ENCODE measurements around the gene GDPD1.

GDPD1 gene

DNA sequence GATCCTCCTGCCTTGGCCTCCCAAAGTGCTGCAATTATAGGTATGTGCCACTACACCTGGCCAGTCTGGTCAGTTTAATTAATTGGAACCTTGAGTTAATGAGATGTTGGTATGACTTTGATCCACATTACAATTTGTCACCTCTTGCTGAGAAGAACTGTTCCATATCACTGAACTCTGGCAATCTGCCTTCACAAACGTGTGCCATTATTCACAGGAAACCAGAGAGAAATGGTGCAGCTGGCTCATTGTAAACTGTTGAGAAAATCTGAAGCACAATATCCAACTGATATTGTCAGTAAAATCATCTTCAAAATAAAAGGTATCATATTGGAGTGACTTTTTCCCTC lies 71.8 kb downstream of the GDPD1 start:
- Histone ChIP-seq H2BK12ac (ENCODE audit: low read length) (no peak overlapping the region), H3K27me3 (ENCODE audit: insufficient read depth, low read length) (no peaks in the 10 kb centered on the region), H3K4ac (ENCODE audit: low read depth, low read length) (no peak overlapping the region), H3K9me3 (ENCODE audit: insufficient read depth, low read depth, low read length) (no peaks in the 10 kb centered on the region), H4K12ac (ENCODE audit: low read depth, low read length) (no peak overlapping the region), H4K91ac (ENCODE audit: low read depth, low read length) (no peak overlapping the region), H3K14ac (ENCODE audit: low read length) (no peak overlapping the region), H3K79me2 (ENCODE audit: control insufficient read depth, insufficient read depth, low read length, poor library complexity) (no peaks in the 10 kb centered on the region), H2BK5ac (ENCODE audit: low read depth, low read length, poor library complexity) (no peak overlapping the region), H3K79me1 (ENCODE audit: low read length) (no peaks in the 10 kb centered on the region), H3K27ac (ENCODE audit: low read depth, low read length) (no peak overlapping the region), H3K4me1 (ENCODE audit: control insufficient read depth in 1 of 2, insufficient read depth in 2 of 2, low read length in 2 of 2) (peaks cover 0 to 4% of the 10 kb centered on the region in 2 experiments), H3K18ac (ENCODE audit: low read length) (no peak overlapping the region), H3K4me2 (ENCODE audit: low read length) (no peak overlapping the region), H2AK5ac (ENCODE audit: low read length) (no peak overlapping the region), H3K4me3 (ENCODE audit: low read depth, low read length) (no peak overlapping the region), H3K23ac (ENCODE audit: low read length) (no peak overlapping the region), H4K8ac (ENCODE audit: low read depth, low read length) (no peak overlapping the region), H2AFZ (ENCODE audit: insufficient read depth, low read length, poor library complexity) (no peak overlapping the region), H3K36me3 (ENCODE audit: control insufficient read depth in 1 of 2, insufficient read depth in 2 of 2, low read length in 2 of 2) (no peaks in the 10 kb centered on the region), H3K9ac (ENCODE audit: low read length) (no peak overlapping the region), H2BK120ac (ENCODE audit: insufficient read depth, low read length, poor library complexity) (no peak overlapping the region)
- DNase-seq: no peak
- WGBS (ENCODE audit: extremely low coverage, insufficient coverage, insufficient read length): no CpG with 5 or more reads among the region's 1 CpG

GRCh38 chr17:59296190-59296589 lies 75.9 kb downstream of the GDPD1 start:
- no peak overlapping the region for H2AFZ ChIP-seq (ENCODE audit: insufficient read depth, low read length, poor library complexity)
- H2BK120ac ChIP-seq (ENCODE audit: insufficient read depth, low read length, poor library complexity): no peak overlapping the region
- no peak overlapping the region for H3K27ac ChIP-seq (ENCODE audit: low read depth, low read length)
- H3K4me1 ChIP-seq (ENCODE audit: control insufficient read depth in 1 of 2, insufficient read depth in 2 of 2, low read length in 2 of 2): peaks cover 0 to 4% of the 10 kb centered on the region in 2 experiments
- no peak overlapping the region for H4K8ac ChIP-seq (ENCODE audit: low read depth, low read length)
- H3K36me3 ChIP-seq (ENCODE audit: control insufficient read depth in 1 of 2, insufficient read depth in 2 of 2, low read length in 2 of 2): no peaks in the 10 kb centered on the region
- no peak overlapping the region for H2BK5ac ChIP-seq (ENCODE audit: low read depth, low read length, poor library complexity)
- H2BK12ac ChIP-seq (ENCODE audit: low read length): no peak overlapping the region
- no peaks in the 10 kb centered on the region for H3K9me3 ChIP-seq (ENCODE audit: insufficient read depth, low read depth, low read length)
- no peak overlapping the region for H4K91ac ChIP-seq (ENCODE audit: low read depth, low read length)
- no peak overlapping the region for H3K9ac ChIP-seq (ENCODE audit: low read length)
- no peak overlapping the region for H3K18ac ChIP-seq (ENCODE audit: low read length)
- H4K12ac ChIP-seq (ENCODE audit: low read depth, low read length): no peak overlapping the region
- H3K79me1 ChIP-seq (ENCODE audit: low read length): no peaks in the 10 kb centered on the region
- H3K14ac ChIP-seq (ENCODE audit: low read length): no peak overlapping the region
- DNase-seq: peak; percentile 86 to 97
- H3K27me3 ChIP-seq (ENCODE audit: insufficient read depth, low read length): no peaks in the 10 kb centered on the region
- no peak overlapping the region for H3K23ac ChIP-seq (ENCODE audit: low read length)
- H3K4me2 ChIP-seq (ENCODE audit: low read length): no peak overlapping the region
- no peak overlapping the region for H2AK5ac ChIP-seq (ENCODE audit: low read length)
- H3K4me3 ChIP-seq (ENCODE audit: low read depth, low read length): no peak overlapping the region
- no peaks in the 10 kb centered on the region for H3K79me2 ChIP-seq (ENCODE audit: control insufficient read depth, insufficient read depth, low read length, poor library complexity)
- no peak overlapping the region for H3K4ac ChIP-seq (ENCODE audit: low read depth, low read length)
- no CpG with 5 or more reads among the region's 2 CpGs for WGBS (ENCODE audit: extremely low coverage, insufficient coverage, insufficient read length)

GRCh38 chr17:59298521-59298920 lies 78.2 kb downstream of the GDPD1 start:
- Histone ChIP-seq H3K36me3 (ENCODE audit: control insufficient read depth in 1 of 2, insufficient read depth in 2 of 2, low read length in 2 of 2) (no peaks in the 10 kb centered on the region), H3K23ac (ENCODE audit: low read length) (no peak overlapping the region), H3K79me1 (ENCODE audit: low read length) (no peaks in the 10 kb centered on the region), H3K9me3 (ENCODE audit: insufficient read depth, low read depth, low read length) (no peaks in the 10 kb centered on the region), H3K4me3 (ENCODE audit: low read depth, low read length) (no peak overlapping the region), H3K14ac (ENCODE audit: low read length) (no peak overlapping the region), H3K4ac (ENCODE audit: low read depth, low read length) (no peak overlapping the region), H3K4me2 (ENCODE audit: low read length) (no peak overlapping the region), H2BK12ac (ENCODE audit: low read length) (no peak overlapping the region), H2BK5ac (ENCODE audit: low read depth, low read length, poor library complexity) (no peak overlapping the region), H3K4me1 (ENCODE audit: control insufficient read depth in 1 of 2, insufficient read depth in 2 of 2, low read length in 2 of 2) (peaks cover 0 to 4% of the 10 kb centered on the region in 2 experiments), H4K8ac (ENCODE audit: low read depth, low read length) (no peak overlapping the region), H2BK120ac (ENCODE audit: insufficient read depth, low read length, poor library complexity) (no peak overlapping the region), H3K79me2 (ENCODE audit: control insufficient read depth, insufficient read depth, low read length, poor library complexity) (no peaks in the 10 kb centered on the region), H3K27me3 (ENCODE audit: insufficient read depth, low read length) (no peaks in the 10 kb centered on the region), H3K27ac (ENCODE audit: low read depth, low read length) (no peak overlapping the region), H2AK5ac (ENCODE audit: low read length) (no peak overlapping the region), H4K91ac (ENCODE audit: low read depth, low read length) (no peak overlapping the region), H3K18ac (ENCODE audit: low read length) (no peak overlapping the region), H3K9ac (ENCODE audit: low read length) (no peak overlapping the region), H2AFZ (ENCODE audit: insufficient read depth, low read length, poor library complexity) (no peak overlapping the region), H4K12ac (ENCODE audit: low read depth, low read length) (no peak overlapping the region)
- peak; percentile 41 to 94 for DNase-seq
- WGBS (ENCODE audit: extremely low coverage, insufficient coverage, insufficient read length): no CpG with 5 or more reads among the region's 2 CpGs

- H3K79me2 ChIP-seq (ENCODE audit: control insufficient read depth, insufficient read depth, low read length, poor library complexity): no peaks in the 10 kb centered on the region
- DNase-seq: peak in 1 of 2 donors; percentile 17
- no CpG with 5 or more reads among the region's 2 CpGs for WGBS (ENCODE audit: extremely low coverage, insufficient coverage, insufficient read length)
Observed at GRCh38 chr17:59299400-59300092, 79.2 kb downstream of the GDPD1 start.

More at GRCh38 chr17:59299400-59300092, 79.2 kb downstream of the GDPD1 start:
- H3K4ac ChIP-seq (ENCODE audit: low read depth, low read length): no peak overlapping the region
- no peaks in the 10 kb centered on the region for H3K36me3 ChIP-seq (ENCODE audit: control insufficient read depth in 1 of 2, insufficient read depth in 2 of 2, low read length in 2 of 2)
- H4K91ac ChIP-seq (ENCODE audit: low read depth, low read length): no peak overlapping the region
- no peak overlapping the region for H3K4me2 ChIP-seq (ENCODE audit: low read length)
- no peak overlapping the region for H3K18ac ChIP-seq (ENCODE audit: low read length)
- no peak overlapping the region for H3K4me3 ChIP-seq (ENCODE audit: low read depth, low read length)
- no peak overlapping the region for H2AK5ac ChIP-seq (ENCODE audit: low read length)
- H3K27ac ChIP-seq (ENCODE audit: low read depth, low read length): no peak overlapping the region
- H3K23ac ChIP-seq (ENCODE audit: low read length): no peak overlapping the region
- no peak overlapping the region for H3K14ac ChIP-seq (ENCODE audit: low read length)
- H3K27me3 ChIP-seq (ENCODE audit: insufficient read depth, low read length): no peaks in the 10 kb centered on the region
- peaks cover 0 to 4% of the 10 kb centered on the region in 2 experiments for H3K4me1 ChIP-seq (ENCODE audit: control insufficient read depth in 1 of 2, insufficient read depth in 2 of 2, low read length in 2 of 2)
- no peak overlapping the region for H2BK120ac ChIP-seq (ENCODE audit: insufficient read depth, low read length, poor library complexity)
- H3K9ac ChIP-seq (ENCODE audit: low read length): no peak overlapping the region
- no peaks in the 10 kb centered on the region for H3K9me3 ChIP-seq (ENCODE audit: insufficient read depth, low read depth, low read length)
- no peak overlapping the region for H2BK5ac ChIP-seq (ENCODE audit: low read depth, low read length, poor library complexity)
- no peak overlapping the region for H4K12ac ChIP-seq (ENCODE audit: low read depth, low read length)
- H2AFZ ChIP-seq (ENCODE audit: insufficient read depth, low read length, poor library complexity): no peak overlapping the region
- H3K79me1 ChIP-seq (ENCODE audit: low read length): no peaks in the 10 kb centered on the region
- H2BK12ac ChIP-seq (ENCODE audit: low read length): no peak overlapping the region
- no peak overlapping the region for H4K8ac ChIP-seq (ENCODE audit: low read depth, low read length)
